Endothelial cell of umbilical vein (primary cell): ENCODE measurements around the gene AKT2. TPM values are rescaled to one million over a fixed set of nuclear protein-coding genes. Genes with fewer than 3 reads are reported as not detected.

Experiments used
- BruUV-seq: library from RNA; stranded (reverse); fragments of 400-500 nt; replicated peaks from 2 replicates; lab custom pipeline; 2021; lab: Mats Ljungman, UMichigan
- CTCF ChIA-PET: fragments of 300-600, 350-600 bp; sonication (Branson Sonifier 250); formaldehyde crosslinking; loops from one replicate; lab custom pipeline; 2021; ENCODE audit warnings: antibody characterized with exemption, inconsistent platforms; lab: Charles Lee
- POLR2A ChIA-PET: fragments of 300-600, 350-600 bp; sonication (Branson Sonifier 250); formaldehyde crosslinking; loops from one replicate; lab custom pipeline; 2021; ENCODE audit warnings: antibody characterized with exemption, inconsistent platforms; lab: Charles Lee
- DNase-seq: peaks from one replicate; pipeline ENCODE4 v3.0.0-alpha.2; 2011; ENCODE audit warnings: low read depth, low spot score
- FAIRE-seq: peaks from 2 replicates; lab custom pipeline; 2011; peaks lifted over from hg19 to GRCh38; lab: Jason Lieb, UNC
- H2AFZ ChIP-seq: 2 replicates; pipeline ENCODE4 v1.6.0; 2012; ENCODE audit warnings: low read depth, low read length, control low read depth, inconsistent platforms
- H3K27ac ChIP-seq: 2 replicates; pipeline ENCODE4 v1.5.1; 2011; ENCODE audit warnings: low read depth, mild to moderate bottlenecking, control low read depth, low read length, moderate library complexity; ENCODE audit not compliant: insufficient read depth
- H3K27me3 ChIP-seq, 2 experiments: 2 replicates each; pipeline versions ENCODE4 v1.6.0 to v1.6.1; 2011; ENCODE audit warnings: low read length in 2 of 2, mixed read lengths in 1 of 2; ENCODE audit not compliant: control insufficient read depth in 2 of 2, insufficient read depth in 2 of 2
- H3K36me3 ChIP-seq, 2 experiments: 2 replicates in 1 of 2; 3 replicates in 1 of 2; pipeline ENCODE4 v1.5.1; 2011; ENCODE audit warnings: low read length in 2 of 2, mild to moderate bottlenecking in 1 of 2, moderate library complexity in 1 of 2; ENCODE audit not compliant: control insufficient read depth in 2 of 2, insufficient read depth in 2 of 2; ENCODE audit errors: extremely low read depth in 1 of 2
- H3K4me1 ChIP-seq: 3 replicates; pipeline ENCODE4 v1.5.1; 2011; ENCODE audit warnings: mild to moderate bottlenecking, low read length; ENCODE audit not compliant: control insufficient read depth, insufficient read depth; ENCODE audit errors: extremely low read depth
- H3K4me2 ChIP-seq: 2 replicates; pipeline ENCODE4 v1.6.1; 2011; ENCODE audit warnings: low read length, control low read depth, mixed read lengths; ENCODE audit not compliant: insufficient read depth
- H3K4me3 ChIP-seq, 3 experiments: fragments of 200-600 bp in 1 of 3; sonication (generic), shearing (Covaris generic) in 1 of 3; replicated peaks in 1 of 3; 2 replicates each; pipeline ENCODE4 v1.5.1; 2011 to 2016; ENCODE audit warnings: control low read depth in 3 of 3, low read length in 3 of 3, mild to moderate bottlenecking in 2 of 3, inconsistent platforms in 1 of 3, low read depth in 1 of 3, moderate library complexity in 1 of 3; ENCODE audit not compliant: insufficient read depth in 1 of 3
- H3K79me2 ChIP-seq: 2 replicates; pipeline ENCODE4 v1.6.0; 2012; ENCODE audit warnings: low read length, inconsistent platforms; ENCODE audit not compliant: control insufficient read depth, insufficient read depth
- H3K9ac ChIP-seq: replicated peaks from 2 replicates; pipeline ENCODE3; 2011; ENCODE audit warnings: low read length, control low read depth; ENCODE audit not compliant: insufficient read depth; ENCODE audit errors: extremely low read depth
- H3K9me1 ChIP-seq: replicated peaks from 3 replicates; pipeline ENCODE4 v1.6.0; 2011; ENCODE audit warnings: mild to moderate bottlenecking, low read length; ENCODE audit not compliant: control insufficient read depth, insufficient read depth; ENCODE audit errors: extremely low read depth
- H3K9me3 ChIP-seq: replicated peaks from 2 replicates; pipeline ENCODE4 v1.5.1; 2012; ENCODE audit warnings: low read length, inconsistent platforms; ENCODE audit not compliant: control insufficient read depth, insufficient read depth
- H4K20me1 ChIP-seq: replicated peaks from 2 replicates; pipeline ENCODE3; 2011; ENCODE audit warnings: mild to moderate bottlenecking, low read length; ENCODE audit not compliant: control insufficient read depth, insufficient read depth; ENCODE audit errors: extremely low read depth
- CTCF ChIP-seq, 2 donors: IDR thresholded peaks; 1 replicate in 1 of 2; 2 replicates in 1 of 2; pipeline ENCODE4 v1.5.1; 2011; ENCODE audit warnings: low read length in 2 of 2, mild to moderate bottlenecking in 2 of 2, moderate library complexity in 2 of 2, control low read depth in 1 of 2, inconsistent platforms in 1 of 2, low read depth in 1 of 2; ENCODE audit not compliant: insufficient read depth in 1 of 2; ENCODE audit errors: extremely low read depth in 1 of 2
- EZH2 ChIP-seq: IDR thresholded peaks from 2 replicates; pipeline ENCODE4 v1.6.1; 2012; ENCODE audit warnings: borderline replicate concordance, low read depth, mild to moderate bottlenecking, moderate library complexity, low read length, inconsistent platforms; ENCODE audit not compliant: severe bottlenecking
- FOS ChIP-seq: IDR thresholded peaks from 2 replicates; pipeline ENCODE4 v1.6.1; 2011; ENCODE audit warnings: mild to moderate bottlenecking, low read length, moderate library complexity, borderline replicate concordance; ENCODE audit not compliant: insufficient read depth
- GATA2 ChIP-seq: IDR thresholded peaks from 2 replicates; pipeline ENCODE4 v1.7.0; 2011; ENCODE audit warnings: low read depth, mild to moderate bottlenecking, moderate library complexity, mixed read lengths, low read length; ENCODE audit not compliant: insufficient read length, insufficient read depth
- JUN ChIP-seq: IDR thresholded peaks from 2 replicates; pipeline ENCODE4 v1.6.1; 2011; ENCODE audit warnings: borderline replicate concordance, low read depth; ENCODE audit not compliant: insufficient read length, insufficient read depth
- MAX ChIP-seq: IDR thresholded peaks from 2 replicates; pipeline ENCODE4 v1.6.1; 2011; ENCODE audit not compliant: insufficient read depth, insufficient read length
- MYC ChIP-seq: IDR thresholded peaks from one replicate; pipeline ENCODE4 v1.6.1; 2011; ENCODE audit warnings: mild to moderate bottlenecking, low read depth, low read length
- POLR2A ChIP-seq: IDR thresholded peaks from 2 replicates; pipeline ENCODE4 v1.6.1; 2012; ENCODE audit warnings: low read depth, mild to moderate bottlenecking, control low read depth, low read length
- POLR2AphosphoS5 ChIP-seq: IDR thresholded peaks from 2 replicates; pipeline ENCODE4 v1.6.1; 2012; ENCODE audit warnings: low read depth, mild to moderate bottlenecking, control low read depth, low read length, moderate library complexity; ENCODE audit not compliant: insufficient read depth
- dilution Hi-C: fragments of 300-500 bp; cut with MboI; formaldehyde crosslinking; loops from one replicate; pipeline ENCODE4 v1.15.0; 2019; ENCODE audit warnings: low sequenced_read_pairs; ENCODE audit not compliant: extremely low pct_ligation_motif_present
- intact Hi-C: fragments of 100-400 bp; cut with micrococcal nuclease; formaldehyde crosslinking; loops from one replicate; pipeline ENCODE4 v1.10.0; 2022
- polyA plus RNA-seq, 4 experiments: library from polyadenylated mRNA; depleted of rRNA in 3 of 4; stranded (reverse) in 3 of 4; unstranded in 1 of 4; fragments of >200 nt; gene quantifications; 2 replicates each; pipeline versions ENCODE4 v1.2.1 to v1.2.3, GENCODE V29; 2011 to 2012; ENCODE audit warnings: missing spikeins in 1 of 4
- total RNA-seq: library from RNA; stranded (reverse); gene quantifications from 2 replicates; pipeline ENCODE4 v1.2.3, GENCODE V29; 2021

Gene AKT2
- total and polyA plus RNA-seq, 2 donors (not counting 3 experiments of a cell fraction or from before 2014, with no cell fraction given) = 65.2 to 69.8 TPM

GRCh38 chr19:40272261-40272660, 12.9 kb downstream of the AKT2 start:
- Histone ChIP-seq H3K27ac (no peak overlapping the region), H3K27me3 (no peaks in the 10 kb centered on the region), H3K4me2 (no peak overlapping the region), H3K79me2 (peaks cover 74% of the 10 kb centered on the region), H3K36me3 (no peaks in the 10 kb centered on the region), H3K9me3 (no peaks in the 10 kb centered on the region), H4K20me1 (no peaks in the 10 kb centered on the region), H3K9ac (no peak overlapping the region), H3K4me3 (no peak overlapping the region), H3K4me1 (no peaks in the 10 kb centered on the region), H2AFZ (no peak overlapping the region), H3K9me1 (no peaks in the 10 kb centered on the region)
- FAIRE-seq (no peak), DNase-seq (no peak)
- intact Hi-C loops (no loop called here), dilution Hi-C loops (no loop called here)
- TF ChIP-seq MYC (no peak), FOS (no peak), MAX (no peak), CTCF (IDR thresholded peaks at IDR 0.05; ENCODE audit: extremely low read depth in 1 of 2, insufficient read depth in 1 of 2, low read depth in 1 of 2, low read length in 2 of 2) (no peak), GATA2 (no peak), EZH2 (no peak), JUN (no peak), POLR2AphosphoS5 (no peak), POLR2A (no peak)
- ChIA-PET POLR2A (no interaction called here), CTCF (no interaction called here)
- no TSS peak for BruUV-seq
